ENCODE measurements around the gene FGFR3. TPM values are rescaled to one million over a fixed set of nuclear protein-coding genes. Genes with fewer than 3 reads are reported as not detected.

Gene FGFR3
- polyA plus RNA-seq, 1 donor from 2014 or later = 0.48 TPM

GRCh38 chr4:1823545-1823932, 30.4 kb downstream of the FGFR3 start:
- Histone ChIP-seq H3F3A (ENCODE audit: insufficient read depth, low read length, poor library complexity, severe bottlenecking) (no peaks in the 10 kb centered on the region), H3K27me3 (ENCODE audit: insufficient read depth, low read depth, low read length) (no peaks in the 10 kb centered on the region), H3K36me3 (ENCODE audit: insufficient read depth, low read length) (no peaks in the 10 kb centered on the region), H4K20me1 (ENCODE audit: insufficient read depth) (no peaks in the 10 kb centered on the region), H3K9ac (ENCODE audit: low read length) (no peak overlapping the region), H3K79me2 (replicated peaks; ENCODE audit: insufficient read depth, low read length) (no peaks in the 10 kb centered on the region), H3K9me2 (ENCODE audit: insufficient read depth, low read length) (no peaks in the 10 kb centered on the region), H3K4me3 (ENCODE audit: low read length) (no peak overlapping the region), H3K27ac (ENCODE audit: low read length) (no peak overlapping the region), H2AFZ (ENCODE audit: low read depth, low read length) (no peak overlapping the region), H3K4me2 (ENCODE audit: low read length) (no peak overlapping the region), H3K9me3 (ENCODE audit: low read length) (no peaks in the 10 kb centered on the region)
- no peak for TF ChIP-seq REST (IDR thresholded peaks at IDR 0.05; ENCODE audit: borderline replicate concordance)
- no peak for TF ChIP-seq RAD21 (conservative IDR thresholded peaks at IDR 0.05)
- TF ChIP-seq, protein P1, sequence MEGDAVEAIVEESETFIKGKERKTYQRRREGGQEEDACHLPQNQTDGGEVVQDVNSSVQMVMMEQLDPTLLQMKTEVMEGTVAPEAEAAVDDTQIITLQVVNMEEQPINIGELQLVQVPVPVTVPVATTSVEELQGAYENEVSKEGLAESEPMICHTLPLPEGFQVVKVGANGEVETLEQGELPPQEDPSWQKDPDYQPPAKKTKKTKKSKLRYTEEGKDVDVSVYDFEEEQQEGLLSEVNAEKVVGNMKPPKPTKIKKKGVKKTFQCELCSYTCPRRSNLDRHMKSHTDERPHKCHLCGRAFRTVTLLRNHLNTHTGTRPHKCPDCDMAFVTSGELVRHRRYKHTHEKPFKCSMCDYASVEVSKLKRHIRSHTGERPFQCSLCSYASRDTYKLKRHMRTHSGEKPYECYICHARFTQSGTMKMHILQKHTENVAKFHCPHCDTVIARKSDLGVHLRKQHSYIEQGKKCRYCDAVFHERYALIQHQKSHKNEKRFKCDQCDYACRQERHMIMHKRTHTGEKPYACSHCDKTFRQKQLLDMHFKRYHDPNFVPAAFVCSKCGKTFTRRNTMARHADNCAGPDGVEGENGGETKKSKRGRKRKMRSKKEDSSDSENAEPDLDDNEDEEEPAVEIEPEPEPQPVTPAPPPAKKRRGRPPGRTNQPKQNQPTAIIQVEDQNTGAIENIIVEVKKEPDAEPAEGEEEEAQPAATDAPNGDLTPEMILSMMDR (IDR thresholded peaks at IDR 0.05; ENCODE audit: poor library complexity, severe bottlenecking) = no peak
- TF ChIP-seq MXI1 (conservative IDR thresholded peaks at IDR 0.05; ENCODE audit: poor library complexity, severe bottlenecking) = no peak
- no peak for TF ChIP-seq EZH2 (IDR thresholded peaks at IDR 0.05; ENCODE audit: borderline replicate concordance, insufficient read depth, low read length, poor library complexity, severe bottlenecking)
- TF ChIP-seq SMC3 (conservative IDR thresholded peaks at IDR 0.05; ENCODE audit: poor library complexity) = no peak
- no peak for TF ChIP-seq POLR2AphosphoS5 (IDR thresholded peaks at IDR 0.05)
- no peak for TF ChIP-seq TAF1 (IDR thresholded peaks at IDR 0.05; ENCODE audit: low read depth)
- no peak for TF ChIP-seq EP300 (conservative IDR thresholded peaks at IDR 0.05; ENCODE audit: poor library complexity, severe bottlenecking)

GRCh38 chr4:1824746-1825145, 31.7 kb downstream of the FGFR3 start:
- Histone ChIP-seq H3F3A (ENCODE audit: insufficient read depth, low read length, poor library complexity, severe bottlenecking) (no peaks in the 10 kb centered on the region), H3K27ac (ENCODE audit: low read length) (no peak overlapping the region), H3K36me3 (ENCODE audit: insufficient read depth, low read length) (no peaks in the 10 kb centered on the region), H3K9me2 (ENCODE audit: insufficient read depth, low read length) (no peaks in the 10 kb centered on the region), H3K9ac (ENCODE audit: low read length) (no peak overlapping the region), H3K9me3 (ENCODE audit: low read length) (no peaks in the 10 kb centered on the region), H3K4me3 (ENCODE audit: low read length) (no peak overlapping the region), H3K4me2 (ENCODE audit: low read length) (no peak overlapping the region), H4K20me1 (ENCODE audit: insufficient read depth) (no peaks in the 10 kb centered on the region), H3K27me3 (ENCODE audit: insufficient read depth, low read depth, low read length) (no peaks in the 10 kb centered on the region), H3K79me2 (replicated peaks; ENCODE audit: insufficient read depth, low read length) (no peaks in the 10 kb centered on the region), H2AFZ (ENCODE audit: low read depth, low read length) (no peak overlapping the region)
- no peak for TF ChIP-seq TAF1 (IDR thresholded peaks at IDR 0.05; ENCODE audit: low read depth)
- no peak for TF ChIP-seq REST (IDR thresholded peaks at IDR 0.05; ENCODE audit: borderline replicate concordance)
- no peak for TF ChIP-seq MXI1 (conservative IDR thresholded peaks at IDR 0.05; ENCODE audit: poor library complexity, severe bottlenecking)
